GM23248 (cell line): Measurements from ENCODE around the gene NEFH. TPM values are rescaled to one million over a fixed set of nuclear protein-coding genes. Genes with fewer than 3 reads are reported as not detected.

Source experiments
- DNase-seq: peaks from one replicate; pipeline ENCODE4 v3.0.0-alpha.2; 2015
- H2AFZ ChIP-seq: fragments of 200-600 bp; sonication (generic); 2 replicates; pipeline ENCODE4 v1.6.1; 2016; ENCODE audit warnings: antibody characterized with exemption
- H3F3A ChIP-seq: fragments of 200-600 bp; sonication (generic); 2 replicates; pipeline ENCODE4 v1.6.1; 2016; ENCODE audit warnings: mild to moderate bottlenecking, antibody characterized with exemption, mixed run types; ENCODE audit not compliant: insufficient read depth
- H3K27ac ChIP-seq: fragments of 200-600 bp; sonication (generic); 2 replicates; pipeline ENCODE4 v1.5.1; 2016; ENCODE audit warnings: mild to moderate bottlenecking
- H3K27me3 ChIP-seq: fragments of 200-600 bp; sonication (generic); replicated peaks from 2 replicates; pipeline ENCODE4 v1.6.1; 2016; ENCODE audit warnings: mild to moderate bottlenecking; ENCODE audit not compliant: insufficient read depth
- H3K36me3 ChIP-seq: fragments of 200-600 bp; sonication (generic); 2 replicates; pipeline ENCODE4 v1.6.1; 2016; ENCODE audit warnings: low read depth, mild to moderate bottlenecking
- H3K4me1 ChIP-seq: fragments of 200-600 bp; sonication (generic); 2 replicates; pipeline ENCODE4 v1.6.1; 2016; ENCODE audit warnings: mild to moderate bottlenecking; ENCODE audit not compliant: insufficient read depth
- H3K4me2 ChIP-seq: fragments of 200-600 bp; sonication (generic); one replicate; pipeline ENCODE4 v1.6.1; 2016; ENCODE audit warnings: mild to moderate bottlenecking; ENCODE audit not compliant: unreplicated experiment
- H3K4me3 ChIP-seq: fragments of 200-600 bp; sonication (generic); 2 replicates; pipeline ENCODE4 v1.5.1; 2016; ENCODE audit warnings: mild to moderate bottlenecking
- H3K79me2 ChIP-seq: fragments of 200-600 bp; sonication (generic); 2 replicates; pipeline ENCODE4 v1.6.1; 2016; ENCODE audit warnings: mild to moderate bottlenecking; ENCODE audit not compliant: insufficient read depth
- H3K9ac ChIP-seq: fragments of 200-600 bp; sonication (generic); 2 replicates; pipeline ENCODE4 v1.6.1; 2016; ENCODE audit warnings: mild to moderate bottlenecking
- H3K9me2 ChIP-seq: fragments of 200-600 bp; sonication (generic); 2 replicates; pipeline ENCODE4 v1.6.1; 2016; ENCODE audit warnings: mixed run types, mild to moderate bottlenecking, moderate library complexity; ENCODE audit not compliant: insufficient read depth
- H3K9me3 ChIP-seq: fragments of 200-600 bp; sonication (generic); one replicate; pipeline ENCODE4 v1.6.1; 2017; ENCODE audit warnings: low read depth
- H4K20me1 ChIP-seq: fragments of 200-600 bp; sonication (generic); 2 replicates; pipeline ENCODE4 v1.6.0; 2016; ENCODE audit not compliant: insufficient read depth
- EZH2 ChIP-seq: fragments of 200-600 bp; sonication (generic); IDR thresholded peaks from 2 replicates; pipeline ENCODE4 v1.6.1; 2018; ENCODE audit warnings: antibody characterized with exemption, mild to moderate bottlenecking; ENCODE audit not compliant: insufficient read depth, poor library complexity, severe bottlenecking
- EZH2phosphoT487 ChIP-seq: fragments of 200-600 bp; sonication (generic); IDR thresholded peaks from 2 replicates; pipeline ENCODE4 v1.6.1; 2018; ENCODE audit warnings: antibody characterized with exemption, moderate library complexity, mild to moderate bottlenecking, low read depth; ENCODE audit not compliant: insufficient read depth
- WGBS, 2 experiments: methylation state at CpG; one replicate each; pipeline ENCODE4 v1.1.6; 2015 to 2017; ENCODE audit warnings: low lambda C conversion rate in 2 of 2, low coverage in 1 of 2; ENCODE audit errors: missing lambda C conversion rate in 2 of 2; 5-methylcytosine and 5-hydroxymethylcytosine counted together
- in situ Hi-C: fragments of 300-500 bp; cut with MboI; formaldehyde crosslinking; loops from 2 replicates; pipeline ENCODE4 v1.15.0; 2020
- polyA plus RNA-seq: library from polyadenylated mRNA; unstranded; fragments of >200 nt; fragmentation: Nextera tagmentation; extraction: Ambion mirVana; gene quantifications from 2 replicates; pipeline ENCODE4 v1.2.1, GENCODE V29; 2016
- total RNA-seq: library from RNA; depleted of rRNA; stranded (reverse); fragments of >200 nt; shearing (Covaris generic); gene quantifications from 2 replicates; pipeline ENCODE4 v1.2.3, GENCODE V29; 2014

The NEFH gene
- total and polyA plus RNA-seq, 2 experiments from 2014 or later, result 0.65 to 2.5 TPM

DNA sequence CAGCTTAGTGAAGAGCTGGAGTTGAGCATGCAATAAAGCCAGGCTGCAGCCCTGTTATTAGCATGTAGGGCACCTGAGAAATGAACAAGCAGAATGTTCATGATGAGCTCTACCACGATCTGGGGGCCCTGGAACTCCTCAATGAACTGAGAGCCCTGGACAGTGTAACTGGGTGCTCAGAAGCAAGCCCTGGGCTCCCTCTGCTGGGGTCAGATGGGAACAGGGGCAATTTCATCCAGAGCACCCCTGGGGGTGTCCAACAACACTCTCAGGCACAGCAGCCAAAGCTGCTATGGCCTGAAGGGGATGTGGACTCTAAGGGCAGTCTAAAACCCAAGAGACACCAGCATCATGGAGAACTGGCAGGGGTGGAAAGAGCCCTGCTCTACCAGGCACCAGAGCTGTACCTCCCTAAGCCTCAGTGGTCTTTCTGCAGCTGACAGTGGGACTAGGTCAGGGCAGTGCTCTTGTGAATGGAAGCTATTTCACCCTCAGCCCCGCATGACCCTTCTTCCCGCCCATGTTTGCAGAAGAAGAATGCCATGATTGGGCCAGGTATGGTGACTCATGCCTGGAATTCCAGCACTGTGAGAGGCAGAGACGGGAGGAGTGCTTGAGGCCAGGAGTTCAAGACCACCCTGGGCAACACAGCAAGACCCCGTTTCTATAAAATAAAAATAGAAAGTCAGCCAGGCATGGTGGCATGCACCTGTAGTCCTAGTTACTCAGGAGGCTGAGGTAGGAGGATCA lies 44.6 kb downstream of the NEFH start:
- no peaks in the 10 kb centered on the region for H3K27me3 ChIP-seq
- H4K20me1 ChIP-seq, result no peaks in the 10 kb centered on the region
- peak; percentile 47 for DNase-seq
- no peak for TF ChIP-seq EZH2phosphoT487
- H3F3A ChIP-seq, result peaks cover 13% of the 10 kb centered on the region; the same call in 1 of the 2 replicates
- no peaks in the 10 kb centered on the region for H3K9me3 ChIP-seq
- no peak overlapping the region for H3K4me2 ChIP-seq
- H3K9ac ChIP-seq, result no peak overlapping the region
- H3K4me3 ChIP-seq, result no peak overlapping the region
- H3K9me2 ChIP-seq, result no peaks in the 10 kb centered on the region
- H3K79me2 ChIP-seq, result no peaks in the 10 kb centered on the region
- H3K36me3 ChIP-seq, result peaks cover 65% of the 10 kb centered on the region
- in situ Hi-C loops, result no loop called here
- no peak overlapping the region for H3K27ac ChIP-seq
- H2AFZ ChIP-seq, result no peak overlapping the region
- 0 out of 2 replicates have a peak, but pooled peaks cover 5% of the 10 kb centered on the region for H3K4me1 ChIP-seq
- 59 to 62% methylated on average over 5 of the region's 5 CpGs for WGBS, 2 experiments

DNA sequence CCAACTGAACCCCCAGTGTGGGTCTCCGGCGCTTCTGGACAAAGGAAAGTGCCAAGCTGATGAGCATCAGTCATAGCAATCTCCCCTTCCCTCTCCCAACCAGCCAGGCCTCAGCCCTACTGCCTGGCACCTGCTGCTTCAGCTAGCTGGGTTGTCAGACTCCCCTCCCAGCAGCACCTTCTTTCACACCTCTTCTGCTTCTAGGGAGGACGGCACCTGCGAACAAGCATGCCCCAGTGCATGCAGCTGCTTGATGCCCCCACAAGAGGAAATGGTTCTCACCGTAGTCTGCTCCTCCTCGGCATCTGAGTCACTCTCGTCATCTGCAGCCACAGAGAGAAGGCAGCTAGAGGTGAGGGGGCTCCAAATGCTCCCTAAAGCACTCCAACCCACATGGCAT lies 48.1 kb downstream of the NEFH start:
- Histone ChIP-seq H3K79me2 (no peaks in the 10 kb centered on the region), H3K9me2 (no peaks in the 10 kb centered on the region), H3F3A (0 out of 2 replicates have a peak, but pooled peaks cover 4% of the 10 kb centered on the region), H3K9ac (no peak overlapping the region), H3K4me2 (no peak overlapping the region), H3K27ac (no peak overlapping the region), H4K20me1 (no peaks in the 10 kb centered on the region), H3K9me3 (no peaks in the 10 kb centered on the region), H2AFZ (no peak overlapping the region), H3K4me3 (no peak overlapping the region), H3K27me3 (no peaks in the 10 kb centered on the region), H3K36me3 (peaks cover 68% of the 10 kb centered on the region), H3K4me1 (no peaks in the 10 kb centered on the region)
- TF ChIP-seq EZH2phosphoT487, result no peak
- no peak for TF ChIP-seq EZH2
- in situ Hi-C loops, result no loop called here
- DNase-seq, result no peak
- WGBS, 2 experiments, result 94 to 100% methylated on average over 7 of the region's 7 CpGs

DNA sequence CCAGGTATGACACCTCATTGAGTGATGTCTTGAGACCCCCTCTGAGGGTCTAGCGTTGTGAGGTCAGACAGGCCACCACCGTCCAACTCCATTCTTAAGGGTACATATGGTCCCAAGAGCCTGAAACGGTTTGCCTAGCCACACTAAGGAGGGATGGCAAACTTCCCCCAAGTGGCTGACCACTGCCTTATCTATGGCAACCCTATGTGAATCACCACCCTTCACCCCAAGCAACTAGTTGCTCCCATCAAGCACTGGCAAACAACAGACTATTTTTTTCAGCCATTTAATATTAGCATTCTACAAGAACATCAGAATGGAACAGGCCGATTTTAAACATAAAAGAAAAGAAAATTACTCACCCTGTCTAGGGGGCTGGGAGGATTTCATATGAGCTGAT lies 50.7 kb downstream of the NEFH start:
- Histone ChIP-seq H3K9ac (no peak overlapping the region), H3K27me3 (no peaks in the 10 kb centered on the region), H3K4me1 (no peaks in the 10 kb centered on the region), H3K9me2 (no peaks in the 10 kb centered on the region), H2AFZ (no peak overlapping the region), H3K79me2 (no peaks in the 10 kb centered on the region), H4K20me1 (no peaks in the 10 kb centered on the region), H3K9me3 (no peaks in the 10 kb centered on the region), H3K27ac (no peak overlapping the region), H3K36me3 (peaks cover 79% of the 10 kb centered on the region), H3K4me3 (no peak overlapping the region), H3F3A (no peaks in the 10 kb centered on the region), H3K4me2 (no peak overlapping the region)
- WGBS, 2 experiments, result 87 to 89% methylated on average over 4 of the region's 4 CpGs
- TF ChIP-seq EZH2 (no peak), EZH2phosphoT487 (no peak)
- no peak for DNase-seq
- in situ Hi-C loops, result no loop called here

DNA sequence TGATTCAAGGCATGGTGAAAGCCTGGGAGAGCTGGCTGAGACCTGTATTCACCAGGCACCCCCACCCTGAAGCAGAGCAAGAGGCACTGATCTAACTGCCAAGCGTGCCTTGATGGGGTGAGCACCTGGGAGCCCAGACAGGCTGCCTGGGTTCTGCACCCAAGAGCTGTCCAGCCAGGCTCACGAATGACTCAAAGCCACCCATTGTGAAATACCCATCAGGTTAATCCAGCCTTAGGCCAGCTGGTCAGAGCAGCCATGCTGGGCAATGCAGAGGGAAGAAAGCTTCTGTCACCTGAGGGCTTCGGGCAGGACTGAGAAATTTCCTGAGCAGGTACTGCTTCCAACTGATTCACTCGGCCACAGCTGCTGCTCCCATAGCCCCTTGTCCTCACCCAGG lies 51.4 kb downstream of the NEFH start:
- H3K4me2 ChIP-seq, result no peak overlapping the region
- TF ChIP-seq EZH2 (no peak), EZH2phosphoT487 (no peak)
- no peak overlapping the region for H2AFZ ChIP-seq
- no peaks in the 10 kb centered on the region for H3K79me2 ChIP-seq
- no peaks in the 10 kb centered on the region for H3K9me3 ChIP-seq
- 95 to 98% methylated on average over 4 of the region's 4 CpGs for WGBS, 2 experiments
- DNase-seq, result peak; percentile 15
- no peak overlapping the region for H3K27ac ChIP-seq
- H3K36me3 ChIP-seq, result peaks cover 85% of the 10 kb centered on the region
- H3K9ac ChIP-seq, result no peak overlapping the region
- H4K20me1 ChIP-seq, result no peaks in the 10 kb centered on the region
- H3K27me3 ChIP-seq, result no peaks in the 10 kb centered on the region
- H3K4me1 ChIP-seq, result no peaks in the 10 kb centered on the region
- in situ Hi-C loops, result no loop called here
- no peaks in the 10 kb centered on the region for H3K9me2 ChIP-seq
- no peak overlapping the region for H3K4me3 ChIP-seq
- H3F3A ChIP-seq, result no peaks in the 10 kb centered on the region

DNA sequence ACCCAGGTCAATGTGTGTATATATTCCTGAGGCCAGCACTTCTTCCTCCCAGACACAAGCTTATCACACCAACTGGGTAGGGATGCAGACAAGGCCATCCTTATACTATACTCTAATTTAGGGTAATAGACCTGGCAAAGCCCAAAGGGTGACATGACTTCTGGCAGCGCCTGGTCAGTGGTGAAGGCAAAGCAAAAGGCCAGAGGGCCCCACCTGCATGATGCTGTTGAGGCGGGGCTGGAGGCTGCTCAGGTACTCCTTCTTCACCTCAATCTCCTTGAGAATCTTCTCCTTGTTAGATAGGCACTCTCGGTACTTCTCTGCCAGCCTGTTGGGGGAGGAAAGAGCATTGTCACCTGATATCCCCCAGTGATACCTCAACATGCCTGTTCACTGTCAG lies 56.4 kb downstream of the NEFH start:
- no peaks in the 10 kb centered on the region for H3K9me3 ChIP-seq
- no peaks in the 10 kb centered on the region for H3K27me3 ChIP-seq
- WGBS, 2 experiments, result 95 to 98% methylated on average over 3 of the region's 3 CpGs
- H3K27ac ChIP-seq, result no peak overlapping the region
- no peak overlapping the region for H2AFZ ChIP-seq
- no peaks in the 10 kb centered on the region for H4K20me1 ChIP-seq
- no peak overlapping the region for H3K4me3 ChIP-seq
- in situ Hi-C loops, result no loop called here
- H3K36me3 ChIP-seq, result peaks cover 86% of the 10 kb centered on the region
- DNase-seq, result no peak
- no peaks in the 10 kb centered on the region for H3K4me1 ChIP-seq
- H3K79me2 ChIP-seq, result no peaks in the 10 kb centered on the region
- H3K9ac ChIP-seq, result no peak overlapping the region
- H3K9me2 ChIP-seq, result no peaks in the 10 kb centered on the region
- H3F3A ChIP-seq, result no peaks in the 10 kb centered on the region
- no peak overlapping the region for H3K4me2 ChIP-seq
- no peak for TF ChIP-seq EZH2phosphoT487
- TF ChIP-seq EZH2, result no peak
